NCI-H1436 (cell line): Measurements from ENCODE around the gene CBX7.

Source experiments
- DNase-seq: peaks from one replicate; lab custom pipeline; 2025; lab: John Stamatoyannopoulos, UW

The CBX7 gene

DNA sequence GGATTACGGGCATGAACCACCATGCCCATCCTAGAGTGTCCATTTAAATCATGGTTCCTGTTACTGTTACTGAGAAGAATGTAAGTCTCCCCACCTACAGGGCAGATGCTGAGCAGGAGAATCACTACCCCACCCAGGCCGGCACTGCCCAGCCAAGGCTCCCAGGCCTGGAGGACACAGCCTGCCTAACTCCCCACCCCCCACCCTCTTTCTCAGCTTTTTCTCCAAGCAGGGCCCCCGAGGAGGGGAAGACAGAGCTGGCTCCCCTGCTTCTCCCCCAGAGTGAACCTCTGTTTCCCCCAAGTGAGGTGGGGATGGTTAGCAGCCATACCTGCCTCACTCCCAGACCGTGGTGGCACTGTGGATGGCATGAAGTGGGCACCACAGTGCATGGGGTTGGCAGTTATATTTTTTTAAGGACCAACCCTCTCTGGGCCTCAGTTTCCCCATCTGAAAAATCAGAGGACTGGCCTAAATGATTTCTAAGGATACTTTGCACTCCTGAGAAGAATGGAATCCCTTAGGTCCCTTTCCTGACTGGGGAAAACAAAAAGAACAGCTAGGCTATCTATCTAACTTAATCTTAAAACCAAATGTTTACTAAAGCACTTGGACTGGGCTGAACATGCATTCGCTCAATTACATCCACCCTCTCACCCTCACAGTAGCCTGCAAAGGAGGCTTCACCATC is 5.0 kb downstream of the CBX7 start:
- no peak for DNase-seq

- no peak for DNase-seq
These were observed 6.0 kb downstream of the CBX7 start for GRCh38 chr22:39146256-39147101.

GRCh38 chr22:39144101-39144767 is 8.2 kb downstream of the CBX7 start:
- DNase-seq = no peak

- no peak for DNase-seq
These were observed 10.3 kb downstream of the CBX7 start for GRCh38 chr22:39142088-39142680.

DNA sequence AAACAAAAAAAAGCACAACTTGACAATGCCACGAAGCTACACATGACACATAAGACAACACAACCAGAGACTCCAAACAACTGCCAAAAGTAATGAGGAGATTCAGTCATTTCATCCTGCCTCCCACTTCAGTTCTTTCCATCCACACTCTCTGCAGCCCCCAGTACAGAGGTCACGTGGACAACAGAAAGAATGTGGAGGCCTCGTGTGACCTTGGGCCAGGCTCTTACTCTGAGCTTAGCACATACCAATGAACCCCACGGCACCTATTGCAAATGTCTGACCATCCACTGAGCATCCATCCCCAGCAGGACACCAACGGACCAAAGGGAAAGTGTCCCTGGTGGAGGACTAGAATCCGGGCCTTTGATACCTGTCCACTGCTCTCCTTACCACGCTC is 12.5 kb downstream of the CBX7 start:
- no peak for DNase-seq

DNA sequence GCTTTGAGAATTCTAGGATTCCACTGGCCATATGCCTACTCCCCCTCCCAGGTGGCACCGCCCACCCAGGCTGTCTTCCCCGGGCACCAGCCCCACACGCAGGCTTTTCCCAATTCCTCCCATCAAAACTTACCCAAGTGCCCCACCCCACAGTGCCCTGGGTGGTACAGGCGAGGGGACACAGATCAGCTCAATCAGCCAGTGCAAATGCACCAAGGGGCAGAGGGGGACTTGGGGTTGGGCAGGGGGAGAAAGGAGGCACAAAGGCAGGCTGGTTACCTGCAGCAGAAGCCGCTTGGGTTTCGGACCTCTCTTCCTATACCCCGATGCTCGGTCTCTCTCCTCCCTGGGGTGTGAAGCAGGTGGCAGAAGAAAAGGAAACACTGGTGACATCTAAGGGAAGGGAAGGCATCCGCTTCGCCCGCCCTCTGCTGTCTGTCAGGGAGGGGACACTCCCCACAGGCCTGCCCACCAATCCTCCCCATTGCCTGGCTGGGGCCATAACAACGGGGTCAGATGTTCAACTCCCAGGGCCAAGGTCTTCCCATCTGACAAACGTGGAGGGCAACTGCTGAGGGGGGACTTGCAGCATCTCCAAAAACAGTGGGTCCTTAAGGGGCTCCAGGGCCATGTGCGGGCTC is 14.0 kb downstream of the CBX7 start:
- no peak for DNase-seq

GRCh38 chr22:39136317-39136716 is 16.2 kb downstream of the CBX7 start:
- no peak for DNase-seq

GRCh38 chr22:39135092-39135896 is 17.2 kb downstream of the CBX7 start:
- no peak for DNase-seq

GRCh38 chr22:39134366-39135091 is 18.0 kb downstream of the CBX7 start:
- no peak for DNase-seq

GRCh38 chr22:39133871-39134270 is 18.6 kb downstream of the CBX7 start:
- no peak for DNase-seq

DNA sequence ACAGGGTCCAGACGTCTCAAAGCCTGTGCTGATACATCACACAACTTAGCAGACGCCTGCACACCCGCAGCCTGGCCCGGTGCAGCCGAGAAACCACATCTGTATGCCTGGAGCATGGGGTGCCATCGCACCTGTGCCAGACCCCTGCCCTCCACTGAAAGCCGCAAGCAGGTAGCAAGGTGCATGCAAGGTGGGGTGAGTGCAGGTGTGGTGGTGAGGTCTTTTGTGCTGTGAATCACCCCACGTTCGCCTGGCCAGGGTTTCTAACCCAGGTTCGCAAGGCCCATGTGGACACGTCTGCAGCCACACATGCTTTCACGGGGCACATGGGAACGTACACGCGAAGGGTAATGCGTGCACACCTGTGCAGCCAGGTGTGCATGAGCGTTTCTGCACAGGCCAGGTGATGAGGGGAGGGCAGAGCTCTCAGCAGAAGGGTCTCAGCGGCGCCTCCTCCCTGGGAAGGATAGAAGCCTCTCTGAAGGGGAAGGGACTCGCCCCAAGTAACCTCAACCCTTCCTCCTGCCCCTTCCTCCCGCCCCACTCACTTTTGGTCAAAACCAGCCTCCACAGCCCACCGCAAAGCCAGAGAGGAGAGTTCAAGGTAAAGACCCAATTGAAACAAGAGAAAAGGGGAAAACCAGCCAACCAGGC is 19.5 kb downstream of the CBX7 start:
- DNase-seq = no peak

DNA sequence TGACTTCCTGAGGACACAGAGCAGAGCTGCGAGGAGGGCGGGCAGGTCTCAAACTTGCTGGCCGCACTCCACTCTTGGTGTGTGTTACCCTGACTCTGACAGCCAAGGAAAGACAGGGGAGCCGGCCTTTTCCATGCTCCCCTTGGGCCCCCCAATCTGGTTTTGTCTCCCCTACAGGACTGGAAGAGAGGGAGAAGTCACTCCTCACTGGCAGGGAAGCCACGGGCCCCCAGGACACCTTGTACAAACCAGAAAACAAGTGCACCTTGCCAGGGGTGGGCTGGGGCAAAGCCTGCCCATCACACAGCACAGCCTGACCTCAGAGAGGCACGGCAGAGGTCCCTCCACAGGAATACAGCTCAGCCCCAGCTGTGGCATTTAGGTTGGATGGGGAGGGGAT is 20.2 kb downstream of the CBX7 start:
- no peak for DNase-seq

GRCh38 chr22:39130892-39131855 is 21.3 kb downstream of the CBX7 start:
- DNase-seq = no peak

DNA sequence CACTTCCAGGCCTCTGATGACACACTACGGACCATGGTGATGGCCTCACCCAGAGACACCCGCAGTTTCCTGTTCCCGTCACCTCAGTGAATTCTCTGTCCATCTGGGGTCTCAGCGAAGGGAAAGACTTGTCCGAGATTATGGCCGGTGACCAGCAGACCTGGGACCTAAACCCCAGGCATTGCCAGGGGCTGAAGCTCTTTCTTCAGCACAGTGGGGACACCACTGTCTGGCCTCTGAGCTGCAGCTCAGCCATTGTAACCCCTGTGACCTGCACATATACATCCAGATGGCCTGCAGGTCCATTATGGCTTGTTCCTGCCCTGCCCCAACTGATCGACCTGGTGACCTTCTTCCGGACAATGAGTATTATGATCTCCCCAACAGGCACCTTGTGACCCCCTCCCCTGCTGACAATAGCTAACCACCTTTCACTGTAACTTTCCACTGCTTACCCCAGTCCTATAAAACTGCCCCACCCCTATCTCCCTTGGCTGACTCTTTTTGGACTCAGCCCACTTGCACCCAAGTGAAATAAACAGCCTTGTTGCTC is 22.3 kb downstream of the CBX7 start:
- DNase-seq = no peak

DNA sequence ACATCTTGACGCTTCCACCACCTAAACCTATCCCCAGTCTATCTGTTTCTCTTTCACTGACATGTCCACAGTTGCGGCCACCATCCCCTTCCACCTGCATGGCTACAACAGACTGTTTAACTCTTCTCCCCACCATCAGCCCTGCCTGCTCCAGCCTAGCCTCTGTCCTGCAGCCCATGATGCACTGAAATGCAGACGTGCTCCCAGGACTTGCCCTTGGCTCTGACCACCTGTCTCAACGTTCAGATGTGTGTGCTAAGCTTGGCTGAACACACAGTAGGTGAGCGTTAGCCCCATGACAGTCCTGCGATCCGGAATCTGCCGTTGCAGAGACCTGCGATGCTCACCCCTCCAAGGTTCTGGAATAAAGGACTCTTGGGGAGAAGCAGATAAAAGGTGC is 22.7 kb downstream of the CBX7 start:
- DNase-seq = no peak

- no peak for DNase-seq
These were observed 23.4 kb downstream of the CBX7 start for GRCh38 chr22:39129081-39129480.

DNA sequence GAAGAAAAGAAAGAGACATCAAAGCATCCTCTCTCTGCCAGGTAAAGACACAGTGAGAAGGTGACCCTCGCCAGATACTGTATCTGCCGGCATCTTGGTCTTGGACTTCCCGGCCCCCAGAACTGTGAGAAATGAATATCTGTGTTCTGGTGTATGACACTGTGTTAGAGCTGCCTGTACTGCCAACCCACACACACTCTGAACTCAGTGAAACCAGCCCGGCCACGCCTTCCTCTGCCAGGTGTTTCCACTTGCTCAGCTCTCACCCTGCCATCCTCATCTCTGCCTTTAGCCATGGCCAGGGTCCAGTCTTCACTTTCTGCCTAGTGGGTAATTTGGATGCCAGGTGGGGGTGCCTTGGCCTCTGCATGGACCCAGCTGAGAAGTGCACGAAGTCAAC is 24.0 kb downstream of the CBX7 start:
- no peak for DNase-seq

DNA sequence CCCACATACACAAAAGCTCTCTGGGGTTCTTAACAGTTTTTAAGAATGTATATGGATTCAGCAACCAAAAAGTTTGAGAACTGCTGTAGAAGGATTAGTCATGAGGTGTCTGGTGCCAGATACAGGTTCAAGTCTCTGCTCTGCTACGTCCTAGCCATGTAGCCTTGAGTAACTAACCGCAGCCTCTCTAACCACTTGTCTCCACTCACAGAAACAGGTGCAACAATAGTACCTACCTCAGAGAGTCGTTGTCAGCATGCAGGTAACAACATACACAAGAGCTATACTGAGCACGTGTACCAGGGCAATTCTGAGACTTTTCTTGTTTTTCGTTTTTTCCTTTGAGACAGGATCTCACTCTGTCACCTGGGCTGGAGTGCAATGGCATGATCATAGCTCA is 26.9 kb downstream of the CBX7 start:
- no peak for DNase-seq
